ENCODE results near the gene TTC39A.
"Not testable (repeated sequence)": the region's sequence is repeated elsewhere in the genome, so short reads cannot be mapped to it uniquely, and the experiment has no call there.

TTC39A gene

DNA sequence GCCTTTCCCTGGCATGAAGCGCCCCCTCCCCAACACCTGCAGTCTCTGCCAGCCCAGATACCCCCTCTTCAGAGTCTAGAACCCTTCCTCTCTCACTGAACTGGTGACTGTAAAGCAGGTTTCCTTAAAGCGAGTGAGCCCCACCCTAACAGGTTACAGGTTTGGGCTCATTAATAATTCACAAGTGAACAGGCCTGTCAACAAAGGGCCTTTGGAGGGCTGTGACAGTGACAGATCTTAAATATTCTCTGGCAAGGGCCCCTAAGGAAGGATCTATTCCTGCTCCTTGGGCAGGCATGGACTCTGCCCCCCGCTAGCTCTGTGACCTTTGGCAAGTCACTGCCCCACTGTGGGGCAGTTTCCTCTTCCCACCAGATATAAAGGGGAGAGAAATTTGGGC is 5.6 kb upstream of the TTC39A start:
- no peak for DNase-seq

DNA sequence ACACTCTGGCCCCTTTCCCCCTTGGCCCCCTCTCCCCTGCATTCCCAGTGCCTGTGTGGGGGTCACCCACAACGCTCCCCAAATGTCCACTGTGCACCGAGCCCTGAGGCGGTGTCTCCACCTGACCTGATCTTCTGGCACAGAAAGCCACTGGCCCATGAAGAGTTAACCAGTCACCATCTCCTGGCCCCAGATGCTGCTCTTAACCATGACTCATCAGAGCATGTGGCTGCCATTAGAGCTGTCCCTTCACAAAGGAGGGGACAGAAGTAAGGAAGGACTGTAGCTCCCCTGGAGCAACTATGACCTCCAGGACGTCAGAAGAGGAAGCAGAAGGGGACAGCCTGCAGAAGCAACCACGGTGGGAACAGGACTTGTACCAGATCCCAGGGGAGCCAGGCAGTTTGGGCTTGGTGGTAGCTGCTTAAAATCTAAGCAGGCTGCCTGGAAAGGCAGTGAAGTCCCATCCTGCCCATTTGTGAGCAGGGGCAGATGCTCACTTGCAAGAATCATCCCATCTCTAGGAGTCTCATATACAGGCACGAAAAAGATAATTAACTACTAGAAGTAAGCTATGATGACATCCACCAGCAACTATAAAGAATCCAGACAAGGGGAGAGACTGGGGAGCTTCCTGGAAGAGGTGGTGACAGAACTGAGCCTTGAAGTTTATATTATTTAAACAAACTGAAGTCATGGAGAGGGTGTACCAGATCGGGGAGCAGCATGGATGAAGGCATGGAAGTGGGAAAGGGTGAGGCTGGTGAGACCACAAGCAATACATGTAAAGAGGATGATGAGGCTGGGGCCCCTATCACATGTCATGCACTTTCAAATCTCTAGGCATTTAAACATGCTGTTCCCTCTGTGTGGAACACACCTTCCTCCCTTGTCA is 1.1 kb upstream of the TTC39A start:
- no peak for DNase-seq

DNA sequence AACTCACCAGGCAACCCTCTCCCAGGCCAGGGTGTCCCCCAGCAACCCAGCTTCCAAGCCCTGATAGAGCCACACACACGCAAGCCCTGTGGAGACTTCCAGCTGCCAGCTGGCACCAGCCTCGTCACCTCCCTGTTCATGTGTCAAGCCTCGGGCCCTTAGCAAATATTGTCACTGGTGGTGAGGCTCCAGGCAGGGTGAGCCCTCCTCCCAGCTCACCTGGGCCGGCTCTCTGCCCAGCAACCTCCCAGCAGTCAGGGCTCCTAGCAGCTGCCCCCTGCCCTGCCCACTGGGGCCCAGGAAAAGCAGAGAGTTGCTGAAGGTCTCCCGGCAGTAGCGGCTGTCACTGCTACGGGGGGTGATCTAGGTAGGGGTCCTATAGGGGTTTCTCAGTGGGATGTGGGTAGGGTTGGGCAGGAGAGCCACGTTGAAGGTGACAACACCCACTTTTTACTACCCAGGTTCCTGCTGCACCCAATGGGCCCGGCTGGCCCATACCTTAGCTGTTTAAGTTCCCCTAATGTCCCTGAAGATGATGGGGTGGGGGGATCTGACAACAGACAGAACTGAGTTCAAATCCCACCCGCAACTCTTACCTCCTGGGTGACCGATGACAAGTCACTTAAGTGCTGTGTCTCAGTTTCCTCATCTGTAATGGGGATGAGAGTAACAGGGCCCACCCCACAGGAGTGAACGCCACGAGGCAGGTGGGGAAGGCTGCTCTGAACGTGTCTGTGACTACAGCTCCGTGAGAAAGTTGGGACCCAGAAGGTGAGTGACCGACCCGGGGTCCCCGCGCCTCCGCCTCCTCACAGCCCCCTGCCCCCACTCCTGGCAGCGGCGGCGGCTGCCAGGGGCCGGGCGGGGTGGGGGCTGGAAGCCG is 678 bp downstream of the TTC39A start:
- DNase-seq: no peak

DNA sequence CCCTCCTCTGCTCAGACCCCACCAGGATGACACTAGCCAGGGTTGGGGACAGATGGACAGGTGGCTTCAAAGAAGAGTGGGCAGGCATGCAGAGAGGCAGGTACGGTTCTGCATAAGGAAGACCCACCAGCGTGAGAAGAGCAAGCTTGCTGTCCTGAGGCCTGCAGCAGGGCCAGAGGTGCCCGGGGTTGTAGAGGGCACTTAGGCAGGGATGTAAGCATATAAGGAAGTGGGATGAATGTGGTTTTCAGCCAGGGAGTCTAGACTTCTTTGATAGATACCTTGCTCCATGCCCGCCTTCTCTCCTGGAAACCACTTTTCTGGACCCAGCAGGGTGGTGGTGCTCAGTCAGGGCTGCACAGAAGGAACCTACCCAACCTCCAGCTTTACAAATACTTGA is 1.4 kb downstream of the TTC39A start:
- DNase-seq: no peak

DNA sequence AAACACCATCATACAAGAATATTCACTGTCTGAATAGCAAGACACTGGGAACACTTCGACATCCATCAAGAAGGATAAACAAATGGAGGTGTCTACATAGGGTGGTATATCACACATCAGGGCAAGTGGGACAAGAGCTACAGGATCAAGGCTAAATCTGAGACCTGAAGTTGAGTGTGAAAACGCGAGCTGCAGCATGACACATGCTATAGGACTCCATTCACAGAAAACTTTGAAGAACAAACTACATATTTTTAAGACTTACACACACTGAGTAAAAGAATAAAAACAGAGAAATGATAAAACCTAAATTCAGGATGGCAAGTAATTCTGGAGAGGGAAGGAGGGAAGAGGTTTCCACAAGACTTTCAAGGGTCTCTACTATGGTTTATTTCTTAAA is 2.1 kb downstream of the TTC39A start:
- no peak for DNase-seq

DNA sequence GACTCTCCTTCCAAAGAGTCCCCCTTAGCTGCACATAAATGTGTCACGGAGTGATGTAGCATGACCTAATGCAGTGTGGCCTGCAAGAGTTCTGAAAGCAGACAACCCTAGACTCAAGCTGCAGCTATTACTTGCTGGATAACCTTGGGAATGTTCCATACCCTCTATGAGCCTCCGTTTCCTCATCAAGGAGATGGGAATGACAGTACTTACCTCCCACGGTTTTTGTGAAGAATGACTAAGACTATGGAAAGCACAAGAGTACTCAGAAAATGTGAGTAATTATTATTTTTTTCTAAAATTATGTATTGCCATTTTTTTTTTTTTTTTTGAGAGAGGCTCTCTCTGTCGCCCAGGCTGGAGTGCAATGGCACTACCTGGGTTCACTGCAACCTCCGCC is 3.0 kb downstream of the TTC39A start:
- no peak for DNase-seq

DNA sequence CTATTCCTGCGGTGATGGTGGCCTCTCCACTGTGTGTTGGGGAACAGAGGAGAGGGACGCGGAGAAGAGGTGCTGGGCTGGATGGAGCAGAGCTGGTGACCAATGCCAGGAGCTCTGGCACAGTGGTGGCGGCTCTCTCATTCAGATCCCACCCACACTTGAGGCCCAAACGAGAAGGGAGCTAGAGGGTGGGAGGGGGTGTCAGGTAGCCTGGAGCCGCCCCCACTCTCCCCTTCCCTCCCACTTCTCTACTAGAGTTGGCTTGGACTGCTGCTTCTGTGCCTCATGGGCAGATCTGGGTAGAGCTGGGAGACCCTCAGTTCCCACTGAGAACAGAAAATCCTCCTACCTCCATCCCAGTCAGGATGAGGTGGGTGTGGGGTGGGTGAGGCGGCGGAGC is 3.5 kb downstream of the TTC39A start:
- no peak for DNase-seq

DNA sequence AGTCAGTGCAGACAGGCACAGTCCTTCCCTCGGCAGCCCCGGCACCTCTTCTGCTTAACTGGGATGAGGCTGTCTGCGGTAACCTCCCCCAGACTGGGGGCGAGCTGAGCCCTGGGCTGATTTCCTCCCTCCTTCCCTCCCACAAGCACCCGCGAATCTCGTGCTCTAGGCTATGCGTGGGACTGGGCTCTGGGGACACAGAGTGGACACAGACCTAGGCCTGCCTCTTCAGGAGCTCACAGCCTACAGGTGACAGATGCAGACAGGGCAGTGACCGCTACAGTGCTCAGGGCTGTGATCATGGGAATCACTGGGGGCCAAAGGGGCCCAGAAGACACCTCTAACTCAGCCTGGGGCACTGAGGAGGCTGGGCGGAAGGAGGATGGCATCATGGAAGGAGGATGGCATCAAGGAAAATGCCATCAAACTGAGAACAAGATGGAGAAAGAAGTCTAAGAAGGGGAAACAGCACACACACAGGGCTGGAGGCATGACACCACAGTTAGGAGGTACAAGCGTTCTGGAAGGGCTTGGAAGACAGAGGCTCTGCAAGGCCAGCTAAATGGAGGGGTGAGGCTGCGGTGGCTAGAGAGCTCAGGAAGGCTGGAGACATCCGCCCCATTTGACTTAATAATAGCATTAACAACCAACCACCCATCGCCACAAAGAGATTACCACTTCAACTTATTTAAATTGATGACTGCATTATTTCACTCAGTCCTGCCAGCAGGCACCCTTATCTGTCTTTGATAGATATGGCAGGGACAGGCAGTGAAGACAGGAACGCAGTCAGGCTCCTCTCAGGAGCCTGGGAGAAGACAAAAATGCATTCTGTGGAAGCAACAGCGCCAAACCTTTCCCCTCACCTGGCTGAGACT is 4.2 kb downstream of the TTC39A start:
- no peak for DNase-seq

DNA sequence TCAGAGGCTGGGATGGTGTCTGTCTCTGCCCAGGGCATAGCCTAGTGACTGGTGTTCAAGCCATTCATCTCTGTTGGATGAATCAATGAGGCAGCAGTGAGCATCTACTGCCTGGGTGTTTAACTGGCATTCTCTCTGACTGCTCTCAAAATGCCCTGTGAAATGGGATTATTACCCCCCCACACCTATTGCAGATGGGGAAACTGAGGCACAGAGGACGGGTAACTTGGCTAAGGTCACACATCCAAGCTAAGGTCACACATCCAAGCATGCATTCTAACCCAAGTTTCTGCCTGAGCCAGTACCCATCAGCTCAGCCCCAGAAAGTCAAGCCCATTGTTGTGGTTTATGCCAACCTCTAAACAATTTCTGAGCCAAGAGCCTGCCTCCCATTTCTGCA is 5.0 kb downstream of the TTC39A start:
- no peak for DNase-seq

DNA sequence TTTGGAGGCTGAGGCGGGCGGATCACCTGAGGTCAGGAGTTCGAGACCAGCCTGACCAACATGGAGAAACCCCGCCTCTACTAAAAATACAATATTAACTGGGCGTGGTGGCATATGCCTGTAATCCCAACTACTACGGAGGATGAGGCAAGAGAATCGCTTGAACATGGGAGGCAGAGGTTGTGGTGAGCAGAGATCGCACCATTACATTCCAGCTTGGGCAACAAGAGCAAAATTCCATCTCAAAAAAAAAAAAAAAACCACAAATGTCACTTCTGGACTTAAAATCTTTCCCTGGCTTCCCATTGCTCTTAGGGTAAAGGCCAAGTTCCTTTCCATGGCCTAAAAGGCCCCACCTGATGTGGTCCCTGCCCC is 5.4 kb downstream of the TTC39A start:
- DNase-seq: not testable (repeated sequence)

DNA sequence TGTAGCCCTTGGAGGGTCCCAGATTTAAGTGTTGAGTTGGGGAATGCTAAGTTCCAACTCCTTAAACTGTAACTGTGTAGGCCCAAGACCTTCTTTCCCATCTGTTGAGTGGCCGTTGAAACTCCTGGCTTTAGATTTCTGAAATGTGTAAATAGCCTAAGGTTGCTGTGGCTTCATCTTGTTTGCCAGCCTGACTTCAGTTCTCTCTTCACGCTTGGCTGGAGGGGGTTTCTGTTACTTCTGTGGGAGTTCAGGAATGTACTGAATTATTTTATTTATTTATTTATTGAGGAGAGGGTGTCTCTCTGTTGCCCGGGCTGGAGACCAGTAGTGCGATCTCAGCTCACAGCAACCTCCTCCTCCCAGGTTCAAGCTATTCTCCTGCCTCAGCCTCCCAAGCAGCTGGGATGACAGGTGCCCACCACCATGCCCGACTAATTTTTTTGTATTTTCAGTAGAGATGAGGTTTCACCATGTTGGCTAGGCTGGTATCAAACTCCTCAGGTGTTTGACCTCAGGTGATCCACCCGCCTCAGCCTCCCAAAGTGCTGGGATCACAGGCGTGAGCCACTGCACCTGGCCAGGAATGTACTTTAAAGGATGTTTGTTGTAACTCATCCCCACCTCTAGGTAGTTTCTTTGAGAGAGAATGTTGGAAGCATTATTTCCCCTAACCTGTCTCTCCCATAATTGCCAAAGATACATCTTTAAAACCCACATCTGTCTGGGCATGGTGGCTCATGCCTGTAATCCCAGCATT is 5.9 kb downstream of the TTC39A start:
- no peak for DNase-seq

DNA sequence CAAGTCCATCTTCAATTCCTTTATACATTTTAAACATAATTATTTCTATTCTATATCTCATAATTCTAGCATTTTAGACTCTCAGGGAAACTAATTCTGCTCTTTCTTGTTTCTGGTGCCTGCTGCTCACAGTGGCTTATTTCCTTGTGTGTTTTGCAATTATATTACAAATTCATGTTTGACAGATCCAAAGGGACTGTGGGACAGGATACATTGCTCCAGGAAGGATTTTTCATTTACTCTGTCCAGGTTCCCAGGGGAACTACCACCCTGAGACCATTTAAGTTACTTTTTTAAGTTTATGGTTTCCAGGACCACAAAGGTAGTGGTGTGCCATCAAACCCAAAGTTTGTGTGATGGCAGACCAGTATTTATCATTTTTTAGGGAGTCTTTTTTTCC is 6.6 kb downstream of the TTC39A start:
- no peak for DNase-seq

DNA sequence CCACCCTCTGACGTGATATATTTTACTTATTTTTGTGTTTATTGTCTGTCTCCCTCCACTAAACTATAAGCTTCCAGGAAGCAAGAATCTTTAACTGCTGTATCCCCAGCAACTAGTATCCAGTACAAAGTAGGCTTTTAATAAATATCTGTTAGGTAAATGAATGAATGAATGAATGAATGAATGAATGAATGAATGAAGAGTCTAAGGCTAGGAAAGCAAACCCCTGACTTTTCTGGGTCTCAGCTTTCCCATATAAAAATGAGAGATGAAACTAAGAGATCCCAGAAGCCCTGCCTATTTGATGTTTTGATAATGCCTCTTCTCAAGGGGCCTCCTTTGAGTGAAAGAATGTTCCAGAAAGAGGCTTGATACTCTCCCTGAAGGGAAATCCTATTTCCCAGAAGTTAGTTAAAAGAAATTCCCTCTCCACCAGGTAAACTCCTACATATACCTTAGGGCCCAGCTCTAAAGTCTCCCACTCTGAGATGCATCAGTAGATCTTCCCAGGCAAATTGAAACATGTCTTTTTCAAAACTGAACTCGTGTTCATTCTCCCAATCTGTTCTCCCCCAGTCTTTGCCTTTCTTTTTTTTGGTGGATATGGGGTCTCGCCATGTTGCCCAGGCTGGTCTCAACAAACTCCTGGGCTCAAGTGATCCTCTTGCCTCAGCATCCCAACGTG is 7.8 kb downstream of the TTC39A start:
- no peak for DNase-seq

DNA sequence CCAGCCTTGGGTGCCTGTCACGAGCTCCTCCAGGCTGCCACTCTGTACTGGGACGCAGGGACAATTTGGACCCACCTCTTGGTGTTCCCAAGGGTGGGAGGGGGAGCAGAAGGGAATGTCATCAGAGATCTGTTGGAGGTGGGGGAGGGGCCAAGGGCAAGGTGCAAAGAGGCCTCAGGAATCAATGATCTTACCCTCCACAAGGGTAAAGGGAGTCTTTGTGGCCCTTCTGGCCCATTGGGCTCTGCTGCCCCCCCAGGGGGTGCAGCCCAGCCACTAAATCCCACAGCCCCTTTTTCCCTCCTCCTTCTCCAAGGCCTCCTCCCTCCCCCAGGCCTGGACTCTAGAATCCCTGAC is 8.5 kb downstream of the TTC39A start:
- no peak for DNase-seq

DNA sequence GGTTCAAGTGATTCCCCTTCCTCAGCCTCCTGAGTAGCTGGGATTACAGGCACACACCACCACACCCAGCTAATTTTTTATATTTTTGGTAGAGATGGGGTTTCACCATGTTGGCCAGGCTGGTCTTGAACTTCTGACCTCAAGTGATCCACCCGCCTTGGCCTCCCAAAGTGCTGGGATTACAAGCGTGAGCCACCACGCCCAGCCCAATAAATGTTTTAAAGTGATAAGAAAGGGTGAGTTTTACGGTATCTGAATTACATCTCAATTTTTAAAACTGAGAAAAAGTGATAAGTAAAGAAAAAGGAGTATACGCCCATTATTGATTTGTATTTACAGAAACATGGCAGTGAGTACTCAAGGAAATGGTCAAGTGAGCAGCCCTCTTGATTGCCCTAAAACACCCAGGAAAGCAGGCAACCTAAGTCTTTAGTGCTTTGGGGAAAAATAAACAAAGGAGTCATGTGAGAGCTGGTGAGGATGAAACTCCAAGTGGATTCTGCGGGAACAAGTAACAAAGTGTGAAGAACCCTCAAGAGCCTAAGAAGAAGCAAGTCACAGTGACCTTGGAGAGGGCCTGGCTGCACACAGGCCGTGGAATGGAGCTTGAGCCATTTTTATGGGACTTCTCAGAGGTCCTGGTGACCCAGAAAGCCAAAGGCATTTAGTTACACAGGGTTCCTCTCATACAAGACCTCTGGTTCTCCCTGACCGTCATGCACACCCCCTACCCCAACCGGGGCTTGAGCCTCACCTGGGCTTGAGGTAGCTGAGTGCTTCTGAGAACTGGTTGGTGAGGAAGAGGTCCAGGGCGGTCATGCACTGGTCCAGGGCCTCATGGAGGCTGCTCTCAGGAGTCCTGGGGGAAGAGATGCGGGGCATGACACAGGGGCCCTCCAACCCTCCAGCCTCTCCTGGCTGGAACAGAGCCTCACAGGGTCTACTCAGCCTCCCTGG is 9.1 kb downstream of the TTC39A start:
- no peak for DNase-seq

DNA sequence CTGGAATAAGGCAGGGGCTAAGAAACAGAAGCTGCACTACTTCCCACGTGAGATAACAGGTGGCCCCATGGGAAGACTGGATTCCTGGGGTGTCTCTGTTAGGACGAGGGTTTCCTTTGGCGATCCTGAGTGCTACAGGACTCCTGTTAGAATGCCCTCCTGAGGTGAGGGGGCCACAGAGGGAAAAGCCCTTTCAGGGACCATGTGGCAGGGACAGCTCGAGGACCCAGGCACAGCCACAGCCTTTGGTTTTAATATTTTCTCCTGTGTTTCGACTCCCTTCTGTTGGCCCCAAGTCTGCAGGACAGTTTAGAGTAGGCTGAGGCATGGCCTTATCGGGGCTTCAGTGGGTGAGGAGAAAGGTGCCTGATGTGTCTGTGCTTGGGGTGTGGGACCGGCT is 12.6 kb downstream of the TTC39A start:
- DNase-seq: no peak

DNA sequence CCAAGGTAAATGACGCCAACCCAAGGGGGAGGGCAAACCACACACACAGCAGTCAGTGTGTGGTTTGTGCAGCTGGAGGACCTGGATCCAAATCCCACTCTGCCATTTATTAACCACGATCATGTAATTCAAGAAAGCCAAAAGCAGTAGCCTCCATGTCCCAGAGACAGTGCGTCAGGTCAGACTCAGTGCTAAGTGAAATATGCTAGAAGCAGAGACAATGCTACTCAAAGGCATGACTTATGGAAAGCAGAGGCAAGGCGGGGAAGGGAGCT is 13.6 kb downstream of the TTC39A start:
- DNase-seq: no peak

DNA sequence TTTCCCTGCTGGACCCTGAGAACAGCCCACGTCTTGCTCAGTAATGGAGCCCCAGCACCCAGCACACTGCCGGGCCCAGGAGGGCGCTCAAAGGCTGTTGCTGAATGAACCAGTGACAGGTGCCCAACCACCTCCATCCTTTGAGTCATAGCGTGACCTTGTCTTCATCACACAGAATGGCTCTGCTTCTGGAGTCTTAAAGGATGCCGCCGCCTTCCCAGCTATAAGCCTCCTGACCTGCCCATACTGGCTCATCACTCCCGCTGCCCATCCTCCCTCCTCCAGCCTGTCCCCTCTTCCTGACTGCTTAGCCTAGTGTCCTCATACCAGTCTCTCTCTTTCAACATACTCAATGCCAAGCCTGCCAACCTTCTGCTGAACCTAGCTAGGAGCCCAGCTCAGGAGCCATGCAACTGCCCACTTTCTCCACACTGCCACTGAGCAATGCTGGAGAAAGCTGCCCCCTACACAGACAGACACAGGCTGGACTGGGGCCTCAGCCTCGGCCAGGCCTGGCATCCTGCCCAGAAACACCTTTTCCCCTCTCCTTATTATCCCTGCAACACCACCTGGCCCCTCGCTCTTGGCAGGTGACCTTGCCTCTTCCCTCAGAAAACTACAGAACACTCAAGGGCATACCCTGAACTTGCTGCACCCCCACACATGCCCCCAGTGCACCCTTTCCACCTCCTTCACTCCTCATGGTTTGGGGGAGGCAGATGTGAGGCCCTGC is 14.1 kb downstream of the TTC39A start:
- no peak for DNase-seq

DNA sequence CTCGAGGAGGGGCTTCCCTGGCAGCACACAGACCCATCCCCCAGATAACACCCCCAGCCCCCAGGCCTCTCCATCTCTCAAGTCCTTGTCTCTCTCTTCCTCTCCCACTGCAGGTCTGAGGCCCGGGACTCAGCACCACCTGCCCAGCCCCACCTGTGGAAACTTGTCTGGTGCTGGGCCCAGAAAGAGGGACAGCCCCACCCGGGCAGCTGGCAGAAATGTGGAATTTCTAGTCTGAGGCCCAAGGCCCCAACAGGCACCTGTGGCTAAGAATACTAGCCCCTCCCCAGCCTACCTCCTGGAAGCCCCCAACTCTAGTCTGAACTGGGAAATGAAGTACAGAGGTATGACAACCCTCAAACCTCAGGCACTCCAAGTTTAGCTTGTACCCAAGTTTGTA is 15.4 kb downstream of the TTC39A start:
- no peak for DNase-seq

All from NCI-H187 (cell line).